Measurements from ENCODE around the gene RYR3.

RYR3 gene

GRCh38 chr15:33742306-33742705 lies 431.5 kb downstream of the RYR3 start:
- Histone ChIP-seq H3K27ac (ENCODE audit: low read length) (no peak overlapping the region), H3K9me2 (replicated peaks; ENCODE audit: insufficient read depth, low read length) (no peaks in the 10 kb centered on the region), H3K4me3 (ENCODE audit: low read length) (no peak overlapping the region), H3K79me2 (ENCODE audit: low read length) (no peaks in the 10 kb centered on the region), H3K4me1 (ENCODE audit: low read length) (peaks cover 10% of the 10 kb centered on the region), H3F3A (ENCODE audit: insufficient read depth, low read length) (no peaks in the 10 kb centered on the region), H3K4me2 (ENCODE audit: low read depth, low read length) (no peak overlapping the region), H3K27me3 (replicated peaks; ENCODE audit: insufficient read depth, low read length) (no peaks in the 10 kb centered on the region), H3K9me3 (replicated peaks; ENCODE audit: insufficient read depth, low read length) (no peaks in the 10 kb centered on the region), H3K36me3 (replicated peaks; ENCODE audit: insufficient read depth, low read length) (no peaks in the 10 kb centered on the region), H2AFZ (ENCODE audit: low read length) (no peak overlapping the region), H3K9ac (ENCODE audit: low read length) (no peak overlapping the region), H4K20me1 (ENCODE audit: insufficient read depth, low read length) (no peaks in the 10 kb centered on the region)
- TF ChIP-seq EZH2phosphoT487 (IDR thresholded peaks at IDR 0.05; ENCODE audit: low read length) (no peak), EZH2 (optimal IDR thresholded peaks at IDR 0.05; ENCODE audit: low read depth, low read length) (no peak)
- TF ChIP-seq, protein P1, sequence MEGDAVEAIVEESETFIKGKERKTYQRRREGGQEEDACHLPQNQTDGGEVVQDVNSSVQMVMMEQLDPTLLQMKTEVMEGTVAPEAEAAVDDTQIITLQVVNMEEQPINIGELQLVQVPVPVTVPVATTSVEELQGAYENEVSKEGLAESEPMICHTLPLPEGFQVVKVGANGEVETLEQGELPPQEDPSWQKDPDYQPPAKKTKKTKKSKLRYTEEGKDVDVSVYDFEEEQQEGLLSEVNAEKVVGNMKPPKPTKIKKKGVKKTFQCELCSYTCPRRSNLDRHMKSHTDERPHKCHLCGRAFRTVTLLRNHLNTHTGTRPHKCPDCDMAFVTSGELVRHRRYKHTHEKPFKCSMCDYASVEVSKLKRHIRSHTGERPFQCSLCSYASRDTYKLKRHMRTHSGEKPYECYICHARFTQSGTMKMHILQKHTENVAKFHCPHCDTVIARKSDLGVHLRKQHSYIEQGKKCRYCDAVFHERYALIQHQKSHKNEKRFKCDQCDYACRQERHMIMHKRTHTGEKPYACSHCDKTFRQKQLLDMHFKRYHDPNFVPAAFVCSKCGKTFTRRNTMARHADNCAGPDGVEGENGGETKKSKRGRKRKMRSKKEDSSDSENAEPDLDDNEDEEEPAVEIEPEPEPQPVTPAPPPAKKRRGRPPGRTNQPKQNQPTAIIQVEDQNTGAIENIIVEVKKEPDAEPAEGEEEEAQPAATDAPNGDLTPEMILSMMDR (IDR thresholded peaks at IDR 0.05; ENCODE audit: low read length): no peak
- no peak for DNase-seq

DNA sequence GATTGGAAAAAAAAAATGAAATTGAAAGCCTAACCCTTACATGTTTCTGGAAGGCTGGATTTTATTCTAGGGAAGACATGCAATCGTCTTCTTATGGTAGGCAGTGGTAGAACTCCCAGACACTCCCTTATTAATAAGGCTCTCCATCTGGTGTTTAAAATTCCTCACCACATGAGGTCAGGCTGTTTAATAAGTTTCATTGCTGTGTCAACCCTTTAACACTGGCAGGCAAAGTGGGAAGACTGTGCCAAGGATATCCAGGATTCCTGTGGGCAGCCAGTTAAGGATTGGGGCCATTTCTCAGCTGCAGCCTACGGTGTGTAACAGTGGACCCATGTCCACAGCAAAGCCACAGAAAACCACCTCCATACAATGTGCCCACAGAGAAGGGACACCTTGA lies 432.0 kb downstream of the RYR3 start:
- no peaks in the 10 kb centered on the region for H3F3A ChIP-seq (ENCODE audit: insufficient read depth, low read length)
- no peak overlapping the region for H3K4me3 ChIP-seq (ENCODE audit: low read length)
- no peaks in the 10 kb centered on the region for H3K79me2 ChIP-seq (ENCODE audit: low read length)
- H3K9me3 ChIP-seq (replicated peaks; ENCODE audit: insufficient read depth, low read length): no peaks in the 10 kb centered on the region
- no peaks in the 10 kb centered on the region for H4K20me1 ChIP-seq (ENCODE audit: insufficient read depth, low read length)
- TF ChIP-seq EZH2phosphoT487 (IDR thresholded peaks at IDR 0.05; ENCODE audit: low read length) (no peak), EZH2 (optimal IDR thresholded peaks at IDR 0.05; ENCODE audit: low read depth, low read length) (no peak)
- TF ChIP-seq, protein P1 (IDR thresholded peaks at IDR 0.05; ENCODE audit: low read length): no peak
- H3K27ac ChIP-seq (ENCODE audit: low read length): no peak overlapping the region
- no peaks in the 10 kb centered on the region for H3K9me2 ChIP-seq (replicated peaks; ENCODE audit: insufficient read depth, low read length)
- H3K4me2 ChIP-seq (ENCODE audit: low read depth, low read length): no peak overlapping the region
- H2AFZ ChIP-seq (ENCODE audit: low read length): no peak overlapping the region
- no peaks in the 10 kb centered on the region for H3K27me3 ChIP-seq (replicated peaks; ENCODE audit: insufficient read depth, low read length)
- no peaks in the 10 kb centered on the region for H3K36me3 ChIP-seq (replicated peaks; ENCODE audit: insufficient read depth, low read length)
- H3K4me1 ChIP-seq (ENCODE audit: low read length): peaks cover 10% of the 10 kb centered on the region
- DNase-seq: no peak
- no peak overlapping the region for H3K9ac ChIP-seq (ENCODE audit: low read length)

DNA sequence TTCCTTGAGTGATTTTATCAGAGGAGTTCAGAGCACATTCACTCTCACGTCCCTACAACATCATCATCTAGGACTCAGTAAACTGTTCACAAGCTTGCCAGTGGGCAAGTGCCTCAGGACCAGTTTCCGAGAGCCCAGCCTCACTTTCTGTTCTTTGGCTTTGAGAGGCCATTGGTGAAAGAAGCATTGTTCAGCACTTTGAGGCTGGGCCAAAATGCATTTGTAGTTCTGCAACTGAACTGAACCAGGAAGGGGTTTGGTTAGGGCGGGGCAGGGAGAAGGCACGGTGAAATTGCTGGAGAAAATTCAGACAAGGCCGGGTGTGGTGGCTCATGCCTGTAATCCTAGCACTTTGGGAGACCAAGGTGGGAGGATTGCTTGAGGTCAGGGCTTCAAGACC lies 435.4 kb downstream of the RYR3 start:
- H3K79me2 ChIP-seq (ENCODE audit: low read length): no peaks in the 10 kb centered on the region
- no peaks in the 10 kb centered on the region for H3K27me3 ChIP-seq (replicated peaks; ENCODE audit: insufficient read depth, low read length)
- no peak for DNase-seq
- no peaks in the 10 kb centered on the region for H4K20me1 ChIP-seq (ENCODE audit: insufficient read depth, low read length)
- H3K9me3 ChIP-seq (replicated peaks; ENCODE audit: insufficient read depth, low read length): no peaks in the 10 kb centered on the region
- H2AFZ ChIP-seq (ENCODE audit: low read length): no peak overlapping the region
- no peak overlapping the region for H3K27ac ChIP-seq (ENCODE audit: low read length)
- H3K36me3 ChIP-seq (replicated peaks; ENCODE audit: insufficient read depth, low read length): no peaks in the 10 kb centered on the region
- no peaks in the 10 kb centered on the region for H3F3A ChIP-seq (ENCODE audit: insufficient read depth, low read length)
- H3K4me1 ChIP-seq (ENCODE audit: low read length): peaks cover 22% of the 10 kb centered on the region
- no peak overlapping the region for H3K4me3 ChIP-seq (ENCODE audit: low read length)
- H3K9ac ChIP-seq (ENCODE audit: low read length): no peak overlapping the region
- no peak overlapping the region for H3K4me2 ChIP-seq (ENCODE audit: low read depth, low read length)
- H3K9me2 ChIP-seq (replicated peaks; ENCODE audit: insufficient read depth, low read length): no peaks in the 10 kb centered on the region
- TF ChIP-seq, protein P1 (IDR thresholded peaks at IDR 0.05; ENCODE audit: low read length): no peak
- TF ChIP-seq EZH2 (optimal IDR thresholded peaks at IDR 0.05; ENCODE audit: low read depth, low read length) (no peak), EZH2phosphoT487 (IDR thresholded peaks at IDR 0.05; ENCODE audit: low read length) (no peak)
